ENCODE data around the gene GRID1.

DNA sequence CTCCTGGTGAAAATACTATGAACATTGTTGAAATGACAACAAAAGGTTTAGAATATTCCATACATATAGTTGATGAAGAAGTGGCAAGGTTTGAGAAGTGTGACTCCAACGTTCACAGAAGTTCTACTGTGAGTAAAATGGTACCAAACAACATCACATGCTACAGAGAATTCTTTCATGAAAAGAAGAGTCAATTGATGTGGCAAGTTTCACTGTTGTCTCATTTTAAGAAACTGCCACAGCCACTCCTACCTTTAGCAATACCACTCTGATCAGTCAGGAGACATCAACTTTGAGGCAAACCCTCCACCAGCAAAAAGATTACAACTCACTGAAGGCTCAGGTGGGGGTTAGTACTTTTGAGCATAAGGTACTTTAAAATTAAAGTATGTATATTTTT lies 693.3 kb downstream of the GRID1 start:
- TF ChIP-seq POLR2AphosphoS5 (IDR thresholded peaks at IDR 0.05; ENCODE audit: borderline replicate concordance, low read depth, low read length) (no peak), EZH2 (IDR thresholded peaks at IDR 0.05) (no peak), FOXP2 (optimal IDR thresholded peaks at IDR 0.05; ENCODE audit: control extremely low read depth, extremely low read length, insufficient read depth) (no peak)
